Left ventricle myocardium inferior (tissue), 1 donor: ENCODE data around the gene PCBP3. TPM values are rescaled to one million over a fixed set of nuclear protein-coding genes. Genes with fewer than 3 reads are reported as not detected.

ENCODE experiments used
- DNase-seq: peaks from one replicate; pipeline ENCODE4 v3.0.0-alpha.2; 2020
- H3K27ac ChIP-seq: fragments of 200-600 bp; replicated peaks from 2 replicates; pipeline ENCODE4 v1.8.0; 2021
- H3K27me3 ChIP-seq: fragments of 200-600 bp; 2 replicates; pipeline ENCODE4 v1.8.0; 2021; ENCODE audit warnings: low read depth
- H3K36me3 ChIP-seq: fragments of 200-600 bp; 2 replicates; pipeline ENCODE4 v1.8.0; 2021
- H3K4me1 ChIP-seq: fragments of 200-600 bp; 2 replicates; pipeline ENCODE4 v1.8.0; 2021
- H3K4me3 ChIP-seq: fragments of 200-600 bp; 2 replicates; pipeline ENCODE4 v1.8.0; 2021; ENCODE audit warnings: mild to moderate bottlenecking, moderate library complexity
- H3K9me3 ChIP-seq: fragments of 200-600 bp; replicated peaks from 2 replicates; pipeline ENCODE4 v1.8.0; 2021
- intact Hi-C: fragments of 100-400 bp; cut with micrococcal nuclease; formaldehyde crosslinking; loops from one replicate; pipeline ENCODE4 v1.11.0; 2022
- total RNA-seq: library from RNA; stranded (reverse); fragmentation: NEBNext Ultra II Directional; extraction: Animal tissue kit (Norgen Biotek cat#: 25700); gene quantifications from one replicate; pipeline ENCODE4 v1.2.1, GENCODE V29; 2021
- TF ChIP-seq, protein P1 (sequence below): fragments of 200-600 bp; IDR thresholded peaks from 2 replicates; pipeline ENCODE4 v1.8.0; 2021; ENCODE audit warnings: antibody characterized with exemption, mild to moderate bottlenecking, borderline replicate concordance
- donor health status: DM: no; HTN: yes; CAD: no; lungs with severe emphysema.

Gene PCBP3
- total RNA-seq, 1 donor from 2014 or later, result 2.9 TPM

DNA sequence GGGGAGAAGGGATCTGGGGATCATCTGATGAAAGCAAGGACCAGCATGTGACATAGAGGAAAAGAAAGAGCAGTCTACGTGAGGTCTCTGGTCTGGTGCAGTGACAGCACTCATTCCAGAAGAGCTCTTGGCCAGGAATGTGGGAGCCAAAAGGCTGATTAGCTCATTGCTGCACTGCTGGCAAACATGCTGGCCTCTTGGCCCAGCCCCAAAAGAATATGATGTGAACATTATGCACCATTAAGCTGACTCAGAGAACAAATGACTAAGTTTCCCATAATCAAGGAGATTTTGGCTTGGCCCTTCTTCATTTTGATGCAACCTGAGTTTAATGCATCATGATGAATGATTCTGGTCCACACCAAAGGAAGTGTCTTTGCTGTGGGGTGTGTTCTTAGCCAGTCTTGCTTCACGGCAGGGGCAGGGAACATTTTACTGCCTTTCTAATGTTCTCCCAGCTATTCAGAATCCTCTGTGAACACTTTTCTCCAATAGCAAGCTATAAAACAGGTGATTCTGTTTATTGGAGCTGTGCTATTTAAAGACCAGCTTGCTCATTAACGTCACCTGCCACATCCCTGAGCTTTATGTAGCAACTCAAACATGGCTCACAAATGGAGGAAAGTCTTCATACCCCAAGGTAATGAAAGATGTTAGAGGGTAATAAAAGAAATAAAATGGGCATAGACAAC is 55.1 kb downstream of the PCBP3 start:
- Histone ChIP-seq H3K27me3 (no peaks in the 10 kb centered on the region), H3K4me1 (peaks cover 14% of the 10 kb centered on the region), H3K36me3 (no peaks in the 10 kb centered on the region), H3K9me3 (peaks cover 4% of the 10 kb centered on the region), H3K27ac (no peak overlapping the region), H3K4me3 (no peak overlapping the region)
- TF ChIP-seq, protein P1, sequence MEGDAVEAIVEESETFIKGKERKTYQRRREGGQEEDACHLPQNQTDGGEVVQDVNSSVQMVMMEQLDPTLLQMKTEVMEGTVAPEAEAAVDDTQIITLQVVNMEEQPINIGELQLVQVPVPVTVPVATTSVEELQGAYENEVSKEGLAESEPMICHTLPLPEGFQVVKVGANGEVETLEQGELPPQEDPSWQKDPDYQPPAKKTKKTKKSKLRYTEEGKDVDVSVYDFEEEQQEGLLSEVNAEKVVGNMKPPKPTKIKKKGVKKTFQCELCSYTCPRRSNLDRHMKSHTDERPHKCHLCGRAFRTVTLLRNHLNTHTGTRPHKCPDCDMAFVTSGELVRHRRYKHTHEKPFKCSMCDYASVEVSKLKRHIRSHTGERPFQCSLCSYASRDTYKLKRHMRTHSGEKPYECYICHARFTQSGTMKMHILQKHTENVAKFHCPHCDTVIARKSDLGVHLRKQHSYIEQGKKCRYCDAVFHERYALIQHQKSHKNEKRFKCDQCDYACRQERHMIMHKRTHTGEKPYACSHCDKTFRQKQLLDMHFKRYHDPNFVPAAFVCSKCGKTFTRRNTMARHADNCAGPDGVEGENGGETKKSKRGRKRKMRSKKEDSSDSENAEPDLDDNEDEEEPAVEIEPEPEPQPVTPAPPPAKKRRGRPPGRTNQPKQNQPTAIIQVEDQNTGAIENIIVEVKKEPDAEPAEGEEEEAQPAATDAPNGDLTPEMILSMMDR, result no peak
- intact Hi-C loops, result no loop called here
- DNase-seq, result peak; percentile 59

DNA sequence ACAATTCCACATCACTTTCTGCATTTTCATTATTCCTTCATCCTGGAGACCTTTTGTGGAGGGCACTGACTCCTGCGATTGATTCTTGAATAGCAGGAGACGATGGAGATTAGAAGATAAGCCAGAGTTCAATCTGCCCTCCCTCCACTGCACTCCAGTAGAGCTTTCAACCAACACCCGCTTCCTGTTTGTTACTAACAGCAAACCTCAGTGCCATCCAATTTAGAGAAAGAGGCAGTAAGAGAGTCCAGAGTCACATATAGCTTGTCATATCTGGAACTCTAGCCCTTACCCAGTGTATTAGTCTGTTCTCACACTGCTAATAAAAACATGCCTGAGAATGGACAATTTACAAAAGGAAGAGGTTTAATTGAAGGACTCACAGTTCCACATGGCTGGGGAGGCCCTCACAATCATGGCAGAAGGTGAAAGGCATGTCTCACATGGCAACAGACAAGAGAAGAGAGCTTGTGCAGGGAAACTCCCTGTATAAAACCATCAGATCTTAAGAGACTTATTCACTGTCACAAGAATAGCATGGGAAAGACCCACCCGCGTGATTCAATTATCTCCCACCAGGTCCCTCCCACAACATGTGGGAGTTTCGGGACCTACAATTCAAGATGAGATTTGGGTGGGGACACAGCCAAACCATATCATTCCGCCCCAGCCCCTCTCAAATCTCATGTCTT is 55.9 kb downstream of the PCBP3 start:
- TF ChIP-seq, protein P1, result no peak
- peaks cover 14% of the 10 kb centered on the region for H3K4me1 ChIP-seq
- no peaks in the 10 kb centered on the region for H3K36me3 ChIP-seq
- no peak overlapping the region for H3K27ac ChIP-seq
- H3K9me3 ChIP-seq, result peaks cover 4% of the 10 kb centered on the region
- H3K4me3 ChIP-seq, result no peak overlapping the region
- intact Hi-C loops, result no loop called here
- H3K27me3 ChIP-seq, result peaks cover 5% of the 10 kb centered on the region
- no peak for DNase-seq

DNA sequence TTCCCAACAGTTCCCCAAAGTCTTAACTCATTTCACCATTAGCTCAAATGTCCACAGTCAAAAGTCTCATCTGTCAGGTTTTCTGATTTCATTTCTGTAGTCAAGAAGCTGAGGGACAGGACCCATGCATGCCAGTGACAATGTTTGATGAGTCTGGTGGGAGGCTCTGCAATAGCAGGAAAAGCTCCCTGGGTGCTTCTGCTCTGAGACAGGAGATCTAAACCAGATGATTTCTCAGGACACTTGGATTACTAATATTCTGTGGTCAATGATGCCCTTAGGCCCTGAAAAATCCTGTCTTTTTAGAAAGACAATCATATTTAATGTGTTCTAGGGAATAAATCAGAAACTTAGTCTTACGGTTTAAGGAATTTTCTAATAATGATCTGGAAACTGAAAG is 56.4 kb downstream of the PCBP3 start:
- Histone ChIP-seq H3K9me3 (peaks cover 4% of the 10 kb centered on the region), H3K4me1 (peaks cover 14% of the 10 kb centered on the region), H3K27me3 (peaks cover 7% of the 10 kb centered on the region), H3K27ac (no peak overlapping the region), H3K4me3 (no peak overlapping the region), H3K36me3 (no peaks in the 10 kb centered on the region)
- intact Hi-C loops, result no loop called here
- no peak for DNase-seq
- TF ChIP-seq, protein P1, result no peak

DNA sequence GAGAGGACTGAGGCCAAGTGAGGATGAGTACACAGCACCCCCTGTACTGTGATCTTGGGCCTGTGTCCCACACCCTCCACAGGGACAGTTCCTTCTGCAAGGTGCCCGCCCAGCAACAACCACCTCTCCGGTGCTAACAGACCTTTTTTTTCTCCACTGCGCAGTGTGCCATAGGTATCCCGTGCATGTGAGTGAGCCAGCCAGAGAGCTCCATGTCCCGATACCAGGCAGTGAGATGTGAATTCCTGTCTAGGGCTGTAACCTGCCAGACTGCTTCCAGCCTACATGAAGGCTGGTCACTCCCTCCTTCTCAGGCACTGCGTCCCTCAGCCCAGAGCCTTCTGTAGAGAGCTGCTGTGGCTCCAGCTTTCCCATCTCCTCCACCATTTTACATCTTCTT is 56.9 kb downstream of the PCBP3 start:
- intact Hi-C loops, result no loop called here
- TF ChIP-seq, protein P1, result no peak
- H3K27me3 ChIP-seq, result peaks cover 7% of the 10 kb centered on the region
- H3K27ac ChIP-seq, result no peak overlapping the region
- no peaks in the 10 kb centered on the region for H3K36me3 ChIP-seq
- peaks cover 4% of the 10 kb centered on the region for H3K9me3 ChIP-seq
- DNase-seq, result no peak
- H3K4me3 ChIP-seq, result no peak overlapping the region
- peaks cover 14% of the 10 kb centered on the region for H3K4me1 ChIP-seq

DNA sequence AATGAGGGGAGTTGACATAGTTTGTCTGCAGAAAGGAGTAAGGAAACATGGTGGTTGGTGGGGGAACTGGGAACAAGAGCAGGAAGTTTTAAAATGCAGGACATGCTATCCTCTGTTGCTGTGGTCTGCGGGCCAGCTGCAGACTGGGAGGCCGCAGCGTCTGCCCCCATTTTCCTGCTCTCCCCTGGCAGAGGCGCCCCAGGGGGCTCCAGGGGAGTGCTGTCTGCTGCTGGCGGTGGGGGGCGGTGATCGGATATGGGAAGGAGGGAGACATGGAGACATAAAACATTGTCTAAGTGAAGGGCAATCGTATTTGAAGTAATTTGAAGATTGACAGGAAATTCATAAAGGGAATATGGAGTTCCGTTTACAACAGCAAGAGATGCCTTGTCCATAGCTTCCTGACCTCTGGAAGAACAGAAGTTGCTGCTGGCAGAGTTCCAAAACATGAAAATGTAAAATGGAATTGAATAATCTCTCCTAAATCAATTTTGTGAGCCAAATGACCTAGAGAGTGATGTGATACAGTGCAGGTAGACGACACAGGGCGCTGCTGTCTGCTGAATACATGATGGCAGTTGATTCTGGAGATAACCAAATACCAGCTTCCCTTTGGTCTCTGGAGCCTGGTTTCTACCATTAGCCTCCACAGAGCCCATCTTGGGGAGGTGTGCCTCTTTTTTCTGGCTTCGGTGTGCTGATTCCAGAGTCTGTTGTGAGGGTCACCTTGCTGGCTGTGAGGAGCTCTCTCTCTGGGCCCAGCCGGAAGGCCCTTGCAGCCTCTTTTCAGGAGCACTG is 61.0 kb downstream of the PCBP3 start:
- H3K27me3 ChIP-seq, result peaks cover 7% of the 10 kb centered on the region
- DNase-seq, result no peak
- no peaks in the 10 kb centered on the region for H3K4me1 ChIP-seq
- TF ChIP-seq, protein P1, result no peak
- no peak overlapping the region for H3K27ac ChIP-seq
- H3K9me3 ChIP-seq, result no peaks in the 10 kb centered on the region
- no peaks in the 10 kb centered on the region for H3K36me3 ChIP-seq
- intact Hi-C loops, result no loop called here
- no peak overlapping the region for H3K4me3 ChIP-seq
